Naive thymus-derived CD8-positive, alpha-beta T cell (primary cell): ENCODE results near the gene NLGN4X. TPM values are rescaled to one million over a fixed set of nuclear protein-coding genes. Genes with fewer than 3 reads are reported as not detected.

Experiments
- ATAC-seq, 2 donors: fragments of 150-1000 bp; cut with Tn5 transposase in 1 of 2; sonication (Bioruptor Pico), chemical (Tn5 transposase) in 1 of 2; 1 replicate in 1 of 2; 2 replicates in 1 of 2; pipeline ENCODE4 v1.10.0; 2021; ENCODE audit warnings: mild to moderate bottlenecking in 2 of 2, moderate library complexity in 2 of 2
- POLR2A ChIA-PET: fragments of 350-600 bp; sonication (Branson Sonifier 250); formaldehyde crosslinking; loops from one replicate; lab custom pipeline; 2021; ENCODE audit warnings: antibody characterized with exemption; lab: Charles Lee
- DNase-seq, 10 donors: peaks; one replicate each; pipeline versions ENCODE4 v3.0.0 to v3.0.0-alpha.2; 2020 to 2022
- H3K27ac Mint-ChIP-seq, 10 donors: one replicate each; pipeline ENCODE4 v1.8.0; 2020 to 2022; ENCODE audit warnings: mild to moderate bottlenecking in 10 of 10, mixed read lengths in 10 of 10, moderate library complexity in 4 of 10, inconsistent platforms in 1 of 10
- H3K27me3 Mint-ChIP-seq, 5 donors: one replicate each; pipeline ENCODE4 v1.8.0; 2021 to 2022; ENCODE audit warnings: mixed read lengths in 5 of 5
- H3K36me3 Mint-ChIP-seq, 3 donors: one replicate each; pipeline ENCODE4 v1.8.0; 2020 to 2022; ENCODE audit warnings: mixed read lengths in 3 of 3, mild to moderate bottlenecking in 2 of 3, inconsistent platforms in 1 of 3
- H3K4me1 Mint-ChIP-seq, 4 donors: one replicate each; pipeline ENCODE4 v1.8.0; 2021 to 2022; ENCODE audit warnings: mixed read lengths in 4 of 4
- H3K4me3 Mint-ChIP-seq, 10 donors: one replicate each; pipeline ENCODE4 v1.8.0; 2020 to 2022; ENCODE audit warnings: mild to moderate bottlenecking in 10 of 10, mixed read lengths in 10 of 10, moderate library complexity in 6 of 10, inconsistent platforms in 1 of 10
- H3K9me3 Mint-ChIP-seq, 9 donors: one replicate each; pipeline ENCODE4 v1.8.0; 2020 to 2022; ENCODE audit warnings: mixed read lengths in 9 of 9, mild to moderate bottlenecking in 3 of 9, inconsistent platforms in 1 of 9, moderate library complexity in 1 of 9
- polyA plus RNA-seq, 3 donors: library from polyadenylated mRNA; unstranded; fragments of 300-500 nt; fragmentation: Illumina TruSeq; gene quantifications; one replicate each; pipeline ENCODE4 v1.2.3, GENCODE V29; 2021
- total RNA-seq, 8 experiments: library from RNA in 2 of 8; stranded (reverse) in 2 of 8; gene quantifications; one replicate each; pipeline ENCODE4 v1.2.3 and lab custom pipeline; 2021 to 2026

Gene NLGN4X
- total and polyA plus RNA-seq, 5 experiments from 2014 or later, result not detected

- H3K36me3 Mint-ChIP-seq, result no peaks in the 10 kb centered on the region
- ATAC-seq (no peak), DNase-seq (no peak)
- POLR2A ChIA-PET, result no interaction called here
- H3K4me3 Mint-ChIP-seq, result no peak overlapping the region
- no peak overlapping the region for H3K27ac Mint-ChIP-seq
- peaks cover 0 to 11% (median 2%) of the 10 kb centered on the region in 9 donors for H3K9me3 Mint-ChIP-seq
- H3K27me3 Mint-ChIP-seq, result peaks cover 0 to 8% (median 0%) of the 10 kb centered on the region in 5 donors
- no peaks in the 10 kb centered on the region for H3K4me1 Mint-ChIP-seq
Measured at GRCh38 chrX:5870238-5870637, 358.4 kb downstream of the NLGN4X start.

- DNase-seq (no peak), ATAC-seq (no peak)
- Mint-ChIP-seq H3K4me3 (no peak overlapping the region), H3K27me3 (peaks cover 0 to 5% (median 0%) of the 10 kb centered on the region in 5 donors), H3K4me1 (no peaks in the 10 kb centered on the region), H3K9me3 (peaks cover 0 to 11% (median 2%) of the 10 kb centered on the region in 9 donors), H3K36me3 (no peaks in the 10 kb centered on the region), H3K27ac (no peak overlapping the region)
- POLR2A ChIA-PET, result no interaction called here
Measured at GRCh38 chrX:5869786-5870185, 358.9 kb downstream of the NLGN4X start.

GRCh38 chrX:5867778-5868177 is 360.9 kb downstream of the NLGN4X start:
- DNase-seq, result no peak
- POLR2A ChIA-PET, result no interaction called here

GRCh38 chrX:5857232-5857631 is 371.4 kb downstream of the NLGN4X start:
- no peak for ATAC-seq
- H3K36me3 Mint-ChIP-seq, result no peaks in the 10 kb centered on the region
- no peak overlapping the region for H3K27ac Mint-ChIP-seq
- H3K4me3 Mint-ChIP-seq, result no peak overlapping the region
- DNase-seq, result no peak
- H3K9me3 Mint-ChIP-seq, result peaks cover 0 to 4% (median 0%) of the 10 kb centered on the region in 9 donors
- POLR2A ChIA-PET, result no interaction called here
- no peaks in the 10 kb centered on the region for H3K4me1 Mint-ChIP-seq
- H3K27me3 Mint-ChIP-seq, result no peaks in the 10 kb centered on the region

More at GRCh38 chrX:5867778-5868177, 360.9 kb downstream of the NLGN4X start:
- Mint-ChIP-seq H3K27me3 (peaks cover 0 to 1% (median 0%) of the 10 kb centered on the region in 5 donors), H3K9me3 (peaks cover 0 to 11% (median 2%) of the 10 kb centered on the region in 9 donors), H3K27ac (no peak overlapping the region), H3K4me1 (no peaks in the 10 kb centered on the region), H3K4me3 (no peak overlapping the region), H3K36me3 (no peaks in the 10 kb centered on the region)
- ATAC-seq, result no peak

- H3K9me3 Mint-ChIP-seq, result peaks cover 0 to 4% (median 0%) of the 10 kb centered on the region in 9 donors
- no peak overlapping the region for H3K27ac Mint-ChIP-seq
- no peak for DNase-seq
- no peak for ATAC-seq
- no peaks in the 10 kb centered on the region for H3K36me3 Mint-ChIP-seq
- H3K27me3 Mint-ChIP-seq, result no peaks in the 10 kb centered on the region
- H3K4me1 Mint-ChIP-seq, result no peaks in the 10 kb centered on the region
- POLR2A ChIA-PET, result no interaction called here
- H3K4me3 Mint-ChIP-seq, result no peak overlapping the region
Measured at GRCh38 chrX:5852941-5853340, 375.7 kb downstream of the NLGN4X start.

GRCh38 chrX:5842601-5843000 is 386.1 kb downstream of the NLGN4X start:
- POLR2A ChIA-PET, result no interaction called here
- H3K27me3 Mint-ChIP-seq, result no peaks in the 10 kb centered on the region
- no peak overlapping the region for H3K27ac Mint-ChIP-seq
- no peak overlapping the region for H3K4me3 Mint-ChIP-seq
- DNase-seq (no peak), ATAC-seq (no peak)
- peaks cover 0 to 11% (median 0%) of the 10 kb centered on the region in 9 donors for H3K9me3 Mint-ChIP-seq
- H3K4me1 Mint-ChIP-seq, result no peaks in the 10 kb centered on the region
- peaks cover 0 to 4% (median 0%) of the 10 kb centered on the region in 3 donors for H3K36me3 Mint-ChIP-seq
